Smooth muscle cell (in vitro differentiated cells): Measurements from ENCODE around the gene LEFTY1. TPM values are rescaled to one million over a fixed set of nuclear protein-coding genes. Genes with fewer than 3 reads are reported as not detected.

Experiments
- DNase-seq: peaks from one replicate; lab custom pipeline; 2025; ENCODE audit not compliant: unreplicated experiment; lab: John Stamatoyannopoulos, UW
- H2AFZ ChIP-seq: fragments of 200-600 bp; sonication (generic); 2 replicates; pipeline ENCODE4 v1.6.0; 2016; ENCODE audit warnings: antibody characterized with exemption, low read depth, mild to moderate bottlenecking
- H3F3A ChIP-seq: fragments of 200-600 bp; sonication (generic); 2 replicates; pipeline ENCODE4 v1.6.0; 2017; ENCODE audit warnings: antibody characterized with exemption, low read depth
- H3K27ac ChIP-seq: fragments of 200-600 bp; sonication (generic); 2 replicates; pipeline ENCODE4 v1.5.1; 2016; ENCODE audit warnings: low read depth, mild to moderate bottlenecking
- H3K27me3 ChIP-seq: fragments of 200-600 bp; sonication (generic); 2 replicates; pipeline ENCODE4 v1.6.1; 2016; ENCODE audit warnings: low read depth, mild to moderate bottlenecking
- H3K36me3 ChIP-seq: fragments of 200-600 bp; sonication (generic); 2 replicates; pipeline ENCODE4 v1.5.1; 2016; ENCODE audit warnings: low read depth
- H3K4me1 ChIP-seq: fragments of 200-600 bp; sonication (generic); 2 replicates; pipeline ENCODE4 v1.5.1; 2016; ENCODE audit warnings: low read depth
- H3K4me2 ChIP-seq: fragments of 200-600 bp; sonication (generic); 2 replicates; pipeline ENCODE4 v1.6.0; 2016; ENCODE audit warnings: mild to moderate bottlenecking
- H3K4me3 ChIP-seq: fragments of 200-600 bp; sonication (generic); 2 replicates; pipeline ENCODE4 v1.5.1; 2016; ENCODE audit warnings: mild to moderate bottlenecking
- H3K79me2 ChIP-seq: fragments of 200-600 bp; sonication (generic); 2 replicates; pipeline ENCODE4 v1.6.0; 2016; ENCODE audit warnings: low read depth, mild to moderate bottlenecking
- H3K9ac ChIP-seq: fragments of 200-600 bp; sonication (generic); 2 replicates; pipeline ENCODE4 v1.6.0; 2016; ENCODE audit warnings: low read depth
- H3K9me3 ChIP-seq: fragments of 200-600 bp; sonication (generic); replicated peaks from 2 replicates; pipeline ENCODE4 v1.5.1; 2016; ENCODE audit warnings: low read depth
- H4K20me1 ChIP-seq: fragments of 200-600 bp; sonication (generic); 2 replicates; pipeline ENCODE4 v1.6.0; 2016; ENCODE audit warnings: low read depth
- CTCF ChIP-seq: fragments of 200-600 bp; sonication (generic); IDR thresholded peaks from 2 replicates; pipeline ENCODE4 v1.5.1; 2017; ENCODE audit warnings: borderline replicate concordance, mild to moderate bottlenecking, antibody characterized with exemption; ENCODE audit not compliant: insufficient read depth, poor library complexity, severe bottlenecking
- WGBS: methylation state at CpG from one replicate; pipeline ENCODE4 v1.1.7; 2016; ENCODE audit warnings: low lambda C conversion rate; 5-methylcytosine and 5-hydroxymethylcytosine counted together
- polyA plus RNA-seq: library from polyadenylated mRNA; unstranded; fragments of >200 nt; fragmentation: Nextera tagmentation; extraction: Ambion mirVana; gene quantifications from 2 replicates; pipeline ENCODE4 v1.2.1, GENCODE V29; 2016
- total RNA-seq: library from RNA; depleted of rRNA; stranded (reverse); fragments of >200 nt; gene quantifications from 2 replicates; pipeline ENCODE4 v1.2.3, GENCODE V29; 2014

Gene LEFTY1
- total and polyA plus RNA-seq, 2 experiments from 2014 or later = not detected

GRCh38 chr1:225866061-225866837 lies 22.7 kb downstream of the LEFTY1 start:
- DNase-seq = no peak
- Histone ChIP-seq H2AFZ (no peak overlapping the region), H3K4me2 (peak overlapping the region; percentile 37), H3F3A (peaks cover 18% of the 10 kb centered on the region), H3K27me3 (no peaks in the 10 kb centered on the region), H4K20me1 (peaks cover 6% of the 10 kb centered on the region), H3K27ac (peak overlapping the region; percentile 46), H3K9me3 (no peaks in the 10 kb centered on the region), H3K36me3 (peaks cover 3% of the 10 kb centered on the region), H3K4me3 (no peak overlapping the region), H3K9ac (no peak overlapping the region), H3K4me1 (no peaks in the 10 kb centered on the region), H3K79me2 (no peaks in the 10 kb centered on the region)
- 79% methylated on average over 8 of the region's 8 CpGs for WGBS
- no peak for TF ChIP-seq CTCF

GRCh38 chr1:225865514-225865913 lies 23.4 kb downstream of the LEFTY1 start:
- Histone ChIP-seq H3K4me3 (no peak overlapping the region), H3K79me2 (no peaks in the 10 kb centered on the region), H3K27me3 (no peaks in the 10 kb centered on the region), H4K20me1 (peaks cover 6% of the 10 kb centered on the region), H3K9ac (no peak overlapping the region), H3K4me2 (peak overlapping the region; percentile 37), H3K36me3 (peaks cover 3% of the 10 kb centered on the region), H3F3A (peaks cover 18% of the 10 kb centered on the region), H2AFZ (no peak overlapping the region), H3K9me3 (no peaks in the 10 kb centered on the region), H3K27ac (peak overlapping the region; percentile 46), H3K4me1 (no peaks in the 10 kb centered on the region)
- DNase-seq = no peak
- 96% methylated on average over 13 of the region's 13 CpGs for WGBS
- no peak for TF ChIP-seq CTCF

GRCh38 chr1:225863167-225863566 lies 25.8 kb downstream of the LEFTY1 start:
- no peak overlapping the region for H3K9ac ChIP-seq
- no peak overlapping the region for H3K27ac ChIP-seq
- H3F3A ChIP-seq = peaks cover 18% of the 10 kb centered on the region
- DNase-seq = no peak
- H3K4me3 ChIP-seq = no peak overlapping the region
- no peak overlapping the region for H2AFZ ChIP-seq
- WGBS = 96% methylated on average over 5 of the region's 5 CpGs
- no peaks in the 10 kb centered on the region for H3K27me3 ChIP-seq
- H3K36me3 ChIP-seq = no peaks in the 10 kb centered on the region
- peaks cover 6% of the 10 kb centered on the region for H4K20me1 ChIP-seq
- H3K9me3 ChIP-seq = no peaks in the 10 kb centered on the region
- H3K79me2 ChIP-seq = no peaks in the 10 kb centered on the region
- H3K4me2 ChIP-seq = no peak overlapping the region
- no peak for TF ChIP-seq CTCF
- H3K4me1 ChIP-seq = no peaks in the 10 kb centered on the region

- Histone ChIP-seq H3K9ac (no peak overlapping the region), H3K9me3 (no peaks in the 10 kb centered on the region)
- 95% methylated on average over 13 of the region's 13 CpGs for WGBS
Observed at GRCh38 chr1:225862581-225862950, 26.4 kb downstream of the LEFTY1 start.

More at GRCh38 chr1:225862581-225862950, 26.4 kb downstream of the LEFTY1 start:
- no peaks in the 10 kb centered on the region for H3K36me3 ChIP-seq
- peaks cover 18% of the 10 kb centered on the region for H3F3A ChIP-seq
- no peak overlapping the region for H3K4me3 ChIP-seq
- no peaks in the 10 kb centered on the region for H3K79me2 ChIP-seq
- no peak overlapping the region for H3K4me2 ChIP-seq
- no peaks in the 10 kb centered on the region for H3K27me3 ChIP-seq
- no peak overlapping the region for H2AFZ ChIP-seq
- H3K4me1 ChIP-seq = no peaks in the 10 kb centered on the region
- DNase-seq = no peak
- no peak overlapping the region for H3K27ac ChIP-seq
- H4K20me1 ChIP-seq = peaks cover 6% of the 10 kb centered on the region
- no peak for TF ChIP-seq CTCF
